Measurements from ENCODE around the gene TUT4.

DNA sequence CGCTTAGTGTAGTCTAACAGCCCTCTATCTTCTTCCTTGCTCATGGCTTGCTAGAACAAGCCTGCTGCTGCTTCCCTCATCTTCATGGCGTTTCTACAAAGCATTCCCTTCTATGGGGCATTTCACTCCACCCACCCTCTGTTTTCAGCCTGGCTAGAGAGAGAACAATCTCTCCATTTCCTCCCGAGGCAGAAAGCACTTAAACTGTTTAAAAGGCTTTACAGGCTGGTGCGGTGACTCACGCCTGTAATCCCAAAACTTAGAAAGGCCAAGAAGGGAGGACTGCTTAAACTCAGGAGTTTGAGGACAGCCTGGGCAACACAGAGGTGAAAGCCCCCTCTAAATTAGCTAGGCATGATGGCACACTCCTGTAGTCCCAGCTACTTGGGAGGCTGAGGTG lies 166.4 kb downstream of the TUT4 start:
- TF ChIP-seq, protein P1, sequence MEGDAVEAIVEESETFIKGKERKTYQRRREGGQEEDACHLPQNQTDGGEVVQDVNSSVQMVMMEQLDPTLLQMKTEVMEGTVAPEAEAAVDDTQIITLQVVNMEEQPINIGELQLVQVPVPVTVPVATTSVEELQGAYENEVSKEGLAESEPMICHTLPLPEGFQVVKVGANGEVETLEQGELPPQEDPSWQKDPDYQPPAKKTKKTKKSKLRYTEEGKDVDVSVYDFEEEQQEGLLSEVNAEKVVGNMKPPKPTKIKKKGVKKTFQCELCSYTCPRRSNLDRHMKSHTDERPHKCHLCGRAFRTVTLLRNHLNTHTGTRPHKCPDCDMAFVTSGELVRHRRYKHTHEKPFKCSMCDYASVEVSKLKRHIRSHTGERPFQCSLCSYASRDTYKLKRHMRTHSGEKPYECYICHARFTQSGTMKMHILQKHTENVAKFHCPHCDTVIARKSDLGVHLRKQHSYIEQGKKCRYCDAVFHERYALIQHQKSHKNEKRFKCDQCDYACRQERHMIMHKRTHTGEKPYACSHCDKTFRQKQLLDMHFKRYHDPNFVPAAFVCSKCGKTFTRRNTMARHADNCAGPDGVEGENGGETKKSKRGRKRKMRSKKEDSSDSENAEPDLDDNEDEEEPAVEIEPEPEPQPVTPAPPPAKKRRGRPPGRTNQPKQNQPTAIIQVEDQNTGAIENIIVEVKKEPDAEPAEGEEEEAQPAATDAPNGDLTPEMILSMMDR (conservative IDR thresholded peaks at IDR 0.05; ENCODE audit: low read depth, low read length), result no peak
- TF ChIP-seq POLR2A (IDR thresholded peaks at IDR 0.05; ENCODE audit: low read depth, low read length) (no peak), MAFK (IDR thresholded peaks at IDR 0.05; ENCODE audit: low read depth, low read length) (no peak), MXI1 (IDR thresholded peaks at IDR 0.05; ENCODE audit: borderline replicate concordance, low read depth, low read length) (no peak), CHD1 (IDR thresholded peaks at IDR 0.05; ENCODE audit: low read depth, low read length) (no peak), RCOR1 (IDR thresholded peaks at IDR 0.05; ENCODE audit: insufficient replicate concordance, low read length) (no peak), RAD21 (IDR thresholded peaks at IDR 0.05; ENCODE audit: low read length) (no peak)
- TF ChIP-seq, protein P2, sequence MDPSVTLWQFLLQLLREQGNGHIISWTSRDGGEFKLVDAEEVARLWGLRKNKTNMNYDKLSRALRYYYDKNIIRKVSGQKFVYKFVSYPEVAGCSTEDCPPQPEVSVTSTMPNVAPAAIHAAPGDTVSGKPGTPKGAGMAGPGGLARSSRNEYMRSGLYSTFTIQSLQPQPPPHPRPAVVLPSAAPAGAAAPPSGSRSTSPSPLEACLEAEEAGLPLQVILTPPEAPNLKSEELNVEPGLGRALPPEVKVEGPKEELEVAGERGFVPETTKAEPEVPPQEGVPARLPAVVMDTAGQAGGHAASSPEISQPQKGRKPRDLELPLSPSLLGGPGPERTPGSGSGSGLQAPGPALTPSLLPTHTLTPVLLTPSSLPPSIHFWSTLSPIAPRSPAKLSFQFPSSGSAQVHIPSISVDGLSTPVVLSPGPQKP (IDR thresholded peaks at IDR 0.05; ENCODE audit: borderline replicate concordance, low read depth, low read length), result no peak
- TF ChIP-seq, protein P3, sequence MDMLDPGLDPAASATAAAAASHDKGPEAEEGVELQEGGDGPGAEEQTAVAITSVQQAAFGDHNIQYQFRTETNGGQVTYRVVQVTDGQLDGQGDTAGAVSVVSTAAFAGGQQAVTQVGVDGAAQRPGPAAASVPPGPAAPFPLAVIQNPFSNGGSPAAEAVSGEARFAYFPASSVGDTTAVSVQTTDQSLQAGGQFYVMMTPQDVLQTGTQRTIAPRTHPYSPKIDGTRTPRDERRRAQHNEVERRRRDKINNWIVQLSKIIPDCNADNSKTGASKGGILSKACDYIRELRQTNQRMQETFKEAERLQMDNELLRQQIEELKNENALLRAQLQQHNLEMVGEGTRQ (IDR thresholded peaks at IDR 0.05; ENCODE audit: low read depth, low read length), result no peak
